ENCODE data around the gene NUP93.

Gene NUP93

DNA sequence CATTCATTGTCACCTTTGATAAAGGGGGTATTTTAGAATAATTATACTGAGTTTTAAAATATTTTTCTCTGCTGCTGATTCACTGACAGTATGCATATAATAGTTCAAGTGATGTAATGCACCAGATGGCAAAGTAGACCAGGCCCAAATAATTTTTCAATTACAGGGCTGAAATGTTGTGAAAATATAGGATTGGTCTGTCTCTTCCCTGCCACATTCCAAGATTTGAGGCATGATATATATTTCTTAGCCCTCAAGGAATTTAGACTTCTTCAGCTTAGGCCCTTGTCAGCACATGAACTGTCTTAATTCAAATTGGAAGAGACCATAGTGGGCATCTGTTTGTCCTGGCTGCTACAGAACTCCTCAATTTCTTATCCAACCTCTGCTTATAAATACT is 95.9 kb downstream of the NUP93 start:
- Histone ChIP-seq H3K79me2 (ENCODE audit: low read length) (no peaks in the 10 kb centered on the region), H2AFZ (ENCODE audit: low read length) (no peak overlapping the region), H3K4me2 (ENCODE audit: low read depth, low read length) (no peak overlapping the region), H3K9me3 (replicated peaks; ENCODE audit: insufficient read depth, low read length) (no peaks in the 10 kb centered on the region), H3K36me3 (replicated peaks; ENCODE audit: insufficient read depth, low read length) (no peaks in the 10 kb centered on the region), H3K4me3 (ENCODE audit: low read length) (no peak overlapping the region), H3K9ac (ENCODE audit: low read length) (no peak overlapping the region), H3K9me2 (replicated peaks; ENCODE audit: insufficient read depth, low read length) (no peaks in the 10 kb centered on the region), H3K27ac (ENCODE audit: low read length) (no peak overlapping the region), H3K27me3 (replicated peaks; ENCODE audit: insufficient read depth, low read length) (no peaks in the 10 kb centered on the region), H4K20me1 (ENCODE audit: insufficient read depth, low read length) (no peaks in the 10 kb centered on the region), H3K4me1 (ENCODE audit: low read length) (no peaks in the 10 kb centered on the region), H3F3A (ENCODE audit: insufficient read depth, low read length) (no peaks in the 10 kb centered on the region)
- TF ChIP-seq EZH2phosphoT487 (IDR thresholded peaks at IDR 0.05; ENCODE audit: low read length) (no peak), EZH2 (optimal IDR thresholded peaks at IDR 0.05; ENCODE audit: low read depth, low read length) (no peak)
- TF ChIP-seq, protein P1, sequence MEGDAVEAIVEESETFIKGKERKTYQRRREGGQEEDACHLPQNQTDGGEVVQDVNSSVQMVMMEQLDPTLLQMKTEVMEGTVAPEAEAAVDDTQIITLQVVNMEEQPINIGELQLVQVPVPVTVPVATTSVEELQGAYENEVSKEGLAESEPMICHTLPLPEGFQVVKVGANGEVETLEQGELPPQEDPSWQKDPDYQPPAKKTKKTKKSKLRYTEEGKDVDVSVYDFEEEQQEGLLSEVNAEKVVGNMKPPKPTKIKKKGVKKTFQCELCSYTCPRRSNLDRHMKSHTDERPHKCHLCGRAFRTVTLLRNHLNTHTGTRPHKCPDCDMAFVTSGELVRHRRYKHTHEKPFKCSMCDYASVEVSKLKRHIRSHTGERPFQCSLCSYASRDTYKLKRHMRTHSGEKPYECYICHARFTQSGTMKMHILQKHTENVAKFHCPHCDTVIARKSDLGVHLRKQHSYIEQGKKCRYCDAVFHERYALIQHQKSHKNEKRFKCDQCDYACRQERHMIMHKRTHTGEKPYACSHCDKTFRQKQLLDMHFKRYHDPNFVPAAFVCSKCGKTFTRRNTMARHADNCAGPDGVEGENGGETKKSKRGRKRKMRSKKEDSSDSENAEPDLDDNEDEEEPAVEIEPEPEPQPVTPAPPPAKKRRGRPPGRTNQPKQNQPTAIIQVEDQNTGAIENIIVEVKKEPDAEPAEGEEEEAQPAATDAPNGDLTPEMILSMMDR (IDR thresholded peaks at IDR 0.05; ENCODE audit: low read length): no peak
- DNase-seq: no peak

GRCh38 chr16:56828647-56829046 is 98.7 kb downstream of the NUP93 start:
- no peaks in the 10 kb centered on the region for H3K79me2 ChIP-seq (ENCODE audit: low read length)
- no peaks in the 10 kb centered on the region for H3K27me3 ChIP-seq (replicated peaks; ENCODE audit: insufficient read depth, low read length)
- no peaks in the 10 kb centered on the region for H3K9me2 ChIP-seq (replicated peaks; ENCODE audit: insufficient read depth, low read length)
- DNase-seq: no peak
- H3K4me3 ChIP-seq (ENCODE audit: low read length): no peak overlapping the region
- no peak overlapping the region for H3K27ac ChIP-seq (ENCODE audit: low read length)
- no peaks in the 10 kb centered on the region for H3K9me3 ChIP-seq (replicated peaks; ENCODE audit: insufficient read depth, low read length)
- TF ChIP-seq, protein P1 (IDR thresholded peaks at IDR 0.05; ENCODE audit: low read length): no peak
- TF ChIP-seq EZH2phosphoT487 (IDR thresholded peaks at IDR 0.05; ENCODE audit: low read length) (no peak), EZH2 (optimal IDR thresholded peaks at IDR 0.05; ENCODE audit: low read depth, low read length) (no peak)
- no peak overlapping the region for H2AFZ ChIP-seq (ENCODE audit: low read length)
- H3K9ac ChIP-seq (ENCODE audit: low read length): no peak overlapping the region
- H4K20me1 ChIP-seq (ENCODE audit: insufficient read depth, low read length): no peaks in the 10 kb centered on the region
- H3K4me2 ChIP-seq (ENCODE audit: low read depth, low read length): no peak overlapping the region
- H3F3A ChIP-seq (ENCODE audit: insufficient read depth, low read length): no peaks in the 10 kb centered on the region
- no peaks in the 10 kb centered on the region for H3K4me1 ChIP-seq (ENCODE audit: low read length)
- peaks cover 4% of the 10 kb centered on the region; the same call in 1 of the 2 replicates for H3K36me3 ChIP-seq (replicated peaks; ENCODE audit: insufficient read depth, low read length)

- Histone ChIP-seq H3K36me3 (replicated peaks; ENCODE audit: insufficient read depth, low read length) (peaks cover 4% of the 10 kb centered on the region; the same call in 1 of the 2 replicates), H2AFZ (ENCODE audit: low read length) (no peak overlapping the region), H3K27me3 (replicated peaks; ENCODE audit: insufficient read depth, low read length) (no peaks in the 10 kb centered on the region), H3K4me1 (ENCODE audit: low read length) (no peaks in the 10 kb centered on the region), H3K9ac (ENCODE audit: low read length) (no peak overlapping the region), H3K4me2 (ENCODE audit: low read depth, low read length) (no peak overlapping the region), H4K20me1 (ENCODE audit: insufficient read depth, low read length) (no peaks in the 10 kb centered on the region), H3K9me3 (replicated peaks; ENCODE audit: insufficient read depth, low read length) (no peaks in the 10 kb centered on the region), H3K27ac (ENCODE audit: low read length) (no peak overlapping the region), H3K9me2 (replicated peaks; ENCODE audit: insufficient read depth, low read length) (no peaks in the 10 kb centered on the region), H3K79me2 (ENCODE audit: low read length) (no peaks in the 10 kb centered on the region), H3K4me3 (ENCODE audit: low read length) (no peak overlapping the region), H3F3A (ENCODE audit: insufficient read depth, low read length) (no peaks in the 10 kb centered on the region)
- no peak for TF ChIP-seq EZH2phosphoT487 (IDR thresholded peaks at IDR 0.05; ENCODE audit: low read length)
- no peak for DNase-seq
Observed at GRCh38 chr16:56830669-56831068, 100.7 kb downstream of the NUP93 start.

- H3K79me2 ChIP-seq (ENCODE audit: low read length): no peaks in the 10 kb centered on the region
- peaks cover 4% of the 10 kb centered on the region; the same call in 1 of the 2 replicates for H3K36me3 ChIP-seq (replicated peaks; ENCODE audit: insufficient read depth, low read length)
- no peak overlapping the region for H3K27ac ChIP-seq (ENCODE audit: low read length)
- no peak overlapping the region for H2AFZ ChIP-seq (ENCODE audit: low read length)
- no peaks in the 10 kb centered on the region for H3K27me3 ChIP-seq (replicated peaks; ENCODE audit: insufficient read depth, low read length)
- no peaks in the 10 kb centered on the region for H3F3A ChIP-seq (ENCODE audit: insufficient read depth, low read length)
- no peak overlapping the region for H3K4me2 ChIP-seq (ENCODE audit: low read depth, low read length)
- no peaks in the 10 kb centered on the region for H3K9me2 ChIP-seq (replicated peaks; ENCODE audit: insufficient read depth, low read length)
- H3K9ac ChIP-seq (ENCODE audit: low read length): no peak overlapping the region
- H3K4me1 ChIP-seq (ENCODE audit: low read length): no peaks in the 10 kb centered on the region
- TF ChIP-seq EZH2phosphoT487 (IDR thresholded peaks at IDR 0.05; ENCODE audit: low read length) (no peak), EZH2 (optimal IDR thresholded peaks at IDR 0.05; ENCODE audit: low read depth, low read length) (no peak)
- TF ChIP-seq, protein P1 (IDR thresholded peaks at IDR 0.05; ENCODE audit: low read length): no peak
- no peak overlapping the region for H3K4me3 ChIP-seq (ENCODE audit: low read length)
- no peak for DNase-seq
- H4K20me1 ChIP-seq (ENCODE audit: insufficient read depth, low read length): no peaks in the 10 kb centered on the region
- H3K9me3 ChIP-seq (replicated peaks; ENCODE audit: insufficient read depth, low read length): no peaks in the 10 kb centered on the region
Observed at GRCh38 chr16:56832768-56833167, 102.8 kb downstream of the NUP93 start.

Measured in MM.1S (cell line).